A549 (cell line): ENCODE data around the gene HOXB1. TPM values are rescaled to one million over a fixed set of nuclear protein-coding genes. Genes with fewer than 3 reads are reported as not detected.

Source experiments
- ATAC-seq, 2 experiments: fragments of 200-7000 bp in 1 of 2; fragments of >200 bp in 1 of 2; cut with Nextera tagmentation in 1 of 2; cut with Tn5 transposase in 1 of 2; 3 replicates each; pipeline versions ENCODE4 v1.8.0 to v1.9.1; 2018 to 2020; ENCODE audit warnings: mild to moderate bottlenecking in 1 of 2, moderate library complexity in 1 of 2
- CTCF ChIA-PET: fragments of 300-600 bp; sonication (Branson Sonifier 250); formaldehyde crosslinking; extraction: SDS; loops from one replicate; lab custom pipeline; 2021; ENCODE audit warnings: antibody characterized with exemption, inconsistent platforms; lab: Yijun Ruan, JAX
- POLR2A ChIA-PET: fragments of 350-600 bp; formaldehyde crosslinking; extraction: SDS; loops from one replicate; lab custom pipeline; 2021; ENCODE audit warnings: antibody characterized with exemption, inconsistent platforms; lab: Yijun Ruan, JAX
- DNase-seq, 2 experiments: peaks; one replicate each; pipeline versions ENCODE4 v3.0.0 to v3.0.0-alpha.2; 2011 to 2016; ENCODE audit warnings: low read depth in 1 of 2, low spot score in 1 of 2
- FAIRE-seq: peaks from 2 replicates; lab custom pipeline; 2011; peaks lifted over from hg19 to GRCh38; lab: Jason Lieb, UNC
- H3K27ac ChIP-seq, 2 experiments: fragments of >200 bp; sonication (Bioruptor Twin); formaldehyde crosslinking; 3 replicates each; pipeline ENCODE4 v1.5.1; 2016 to 2017
- H3K4me1 ChIP-seq: fragments of >200 bp; sonication (Bioruptor Twin); formaldehyde crosslinking; 3 replicates; pipeline ENCODE4 v1.6.1; 2016
- H3K4me2 ChIP-seq: fragments of >200 bp; sonication (Bioruptor Twin); formaldehyde crosslinking; 3 replicates; pipeline ENCODE4 v1.6.1; 2016
- H3K4me3 ChIP-seq: fragments of >200 bp; sonication (Bioruptor Twin); formaldehyde crosslinking; 3 replicates; pipeline ENCODE4 v1.5.1; 2016
- H3K9me3 ChIP-seq: fragments of >200 bp; sonication (Bioruptor Twin); formaldehyde crosslinking; 3 replicates; pipeline ENCODE4 v1.6.1; 2016
- BHLHE40 ChIP-seq: IDR thresholded peaks from 2 replicates; pipeline ENCODE4 v1.6.1; 2012; ENCODE audit warnings: low read depth, low read length, inconsistent platforms
- CBX2 ChIP-seq: fragments of 200-600 bp; sonication (generic); IDR thresholded peaks from 2 replicates; pipeline ENCODE4 v1.6.1; 2016; ENCODE audit warnings: low read depth, mild to moderate bottlenecking, borderline replicate concordance
- CBX8 ChIP-seq: fragments of 200-600 bp; sonication (generic); IDR thresholded peaks from 2 replicates; pipeline ENCODE4 v1.6.1; 2016
- CHD2 ChIP-seq: fragments of 150-350 bp; IDR thresholded peaks from 2 replicates; pipeline ENCODE4 v1.6.1; 2014; ENCODE audit warnings: low read length; ENCODE audit not compliant: partially characterized antibody
- CHD4 ChIP-seq: fragments of 200-600 bp; sonication (generic); IDR thresholded peaks from 2 replicates; pipeline ENCODE4 v1.6.1; 2016; ENCODE audit warnings: antibody characterized with exemption, mild to moderate bottlenecking, borderline replicate concordance
- EHMT2 ChIP-seq: fragments of 200-600 bp; sonication (generic); IDR thresholded peaks from 2 replicates; pipeline ENCODE4 v1.6.1; 2016; ENCODE audit warnings: antibody characterized with exemption, low read depth, mild to moderate bottlenecking, moderate library complexity
- EP300 ChIP-seq, 2 experiments: fragments of >200 bp; sonication (Bioruptor Twin); formaldehyde crosslinking; IDR thresholded peaks; 2 replicates in 1 of 2; 3 replicates in 1 of 2; pipeline ENCODE4 v1.6.1; 2016 to 2017
- ESRRA ChIP-seq: fragments of 150-350 bp; IDR thresholded peaks from 2 replicates; pipeline ENCODE4 v1.6.1; 2014; ENCODE audit warnings: mild to moderate bottlenecking, low read length, borderline replicate concordance
- FOSB ChIP-seq: fragments of 250-450 bp; sonication (Bioruptor Pico); IDR thresholded peaks from 2 replicates; pipeline ENCODE4 v1.5.0; 2020; ENCODE audit warnings: mild to moderate bottlenecking, moderate library complexity
- HDAC2 ChIP-seq: fragments of 200-600 bp; sonication (generic); IDR thresholded peaks from 2 replicates; pipeline ENCODE4 v1.6.1; 2016
- HEYL ChIP-seq: fragments of 250-450 bp; sonication (Bioruptor Pico); IDR thresholded peaks from 2 replicates; pipeline ENCODE4 v1.8.0; 2021; ENCODE audit warnings: mild to moderate bottlenecking, moderate library complexity
- HOXA7 ChIP-seq: fragments of 250-450 bp; sonication (Bioruptor Pico); IDR thresholded peaks from 2 replicates; pipeline ENCODE4 v1.5.0; 2020; ENCODE audit warnings: mild to moderate bottlenecking, moderate library complexity
- HOXB13 ChIP-seq: fragments of 250-450 bp; sonication (Bioruptor Pico); IDR thresholded peaks from 2 replicates; pipeline ENCODE4 v1.5.0; 2020; ENCODE audit warnings: low read depth, mild to moderate bottlenecking, moderate library complexity
- JUN ChIP-seq, 2 experiments: fragments of >200 bp; sonication (Bioruptor Twin); formaldehyde crosslinking; IDR thresholded peaks; 2 replicates in 1 of 2; 3 replicates in 1 of 2; pipeline ENCODE4 v1.6.1; 2016 to 2017
- JUNB ChIP-seq: fragments of >200 bp; sonication (Bioruptor Twin); formaldehyde crosslinking; IDR thresholded peaks from 2 replicates; pipeline ENCODE4 v1.6.1; 2016
- KDM1A ChIP-seq: fragments of 200-600 bp; sonication (generic); IDR thresholded peaks from 2 replicates; pipeline ENCODE4 v1.6.1; 2016; ENCODE audit warnings: low read depth, mild to moderate bottlenecking
- KDM5A ChIP-seq: fragments of 200-600 bp; sonication (generic); IDR thresholded peaks from 2 replicates; pipeline ENCODE4 v1.6.1; 2016; ENCODE audit warnings: antibody characterized with exemption, mild to moderate bottlenecking
- MAZ ChIP-seq: fragments of 150-350 bp; IDR thresholded peaks from 2 replicates; pipeline ENCODE4 v1.6.1; 2014; ENCODE audit warnings: antibody characterized with exemption, low read depth, low read length, borderline replicate concordance
- NPAS2 ChIP-seq: fragments of 250-450 bp; sonication (Bioruptor Pico); IDR thresholded peaks from 2 replicates; pipeline ENCODE4 v1.8.0; 2022; ENCODE audit warnings: mild to moderate bottlenecking, moderate library complexity, borderline replicate concordance
- NR3C1 ChIP-seq: fragments of >200 bp; sonication (Bioruptor Twin); formaldehyde crosslinking; IDR thresholded peaks from 3 replicates; pipeline ENCODE4 v1.6.1; 2017
- PHF8 ChIP-seq: fragments of 200-600 bp; sonication (generic); IDR thresholded peaks from 2 replicates; pipeline ENCODE4 v1.6.1; 2016; ENCODE audit warnings: low read depth, mild to moderate bottlenecking, antibody characterized with exemption, moderate library complexity, borderline replicate concordance
- POLR2A ChIP-seq: IDR thresholded peaks from 2 replicates; pipeline ENCODE4 v1.6.1; 2012; ENCODE audit warnings: mild to moderate bottlenecking, low read length
- POLR2AphosphoS2 ChIP-seq: conservative IDR thresholded peaks from 2 replicates; pipeline ENCODE4 v1.6.1; 2012; ENCODE audit warnings: low read length, improper control_type of control experiment, inconsistent platforms
- RCOR1 ChIP-seq: fragments of 150-350 bp; IDR thresholded peaks from 2 replicates; pipeline ENCODE4 v1.6.1; 2014; ENCODE audit warnings: antibody characterized with exemption, low read length, low read depth
- RNF2 ChIP-seq: fragments of 200-600 bp; sonication (generic); IDR thresholded peaks from 2 replicates; pipeline ENCODE4 v1.6.1; 2016; ENCODE audit warnings: low read depth, mild to moderate bottlenecking, antibody characterized with exemption, moderate library complexity, borderline replicate concordance
- SMC3 ChIP-seq: fragments of >200 bp; sonication (Bioruptor Twin); formaldehyde crosslinking; IDR thresholded peaks from 3 replicates; pipeline ENCODE4 v1.6.1; 2018; ENCODE audit warnings: inconsistent platforms
- TP53 ChIP-seq: fragments of 250-450 bp; sonication (Bioruptor Pico); IDR thresholded peaks from 2 replicates; pipeline ENCODE4 v1.5.0; 2021; ENCODE audit warnings: mild to moderate bottlenecking, moderate library complexity
- ZC3H11A ChIP-seq: fragments of 450-650 bp; IDR thresholded peaks from 2 replicates; pipeline ENCODE4 v1.6.1; 2014; ENCODE audit warnings: antibody characterized with exemption, mild to moderate bottlenecking
- ZFP36 ChIP-seq: fragments of 450-650 bp; IDR thresholded peaks from 2 replicates; pipeline ENCODE4 v1.6.1; 2014; ENCODE audit warnings: borderline replicate concordance; ENCODE audit not compliant: partially characterized antibody
- ZNF302 ChIP-seq: fragments of 250-450 bp; sonication (Bioruptor Pico); IDR thresholded peaks from 2 replicates; pipeline ENCODE4 v1.9.0; 2021; ENCODE audit warnings: inconsistent platforms, mild to moderate bottlenecking, moderate library complexity
- WGBS: methylation state at CpG from one replicate; pipeline ENCODE4 v1.1.6; 2017; ENCODE audit errors: missing lambda C conversion rate; 5-methylcytosine and 5-hydroxymethylcytosine counted together
- polyA plus RNA-seq, 4 experiments: library from polyadenylated mRNA; depleted of rRNA in 3 of 4; stranded (reverse); fragments of >200 nt; fragmentation: RNase III in 1 of 4; extraction: RNeasy Plus Mini Kit Qiagen cat#74134 plus additional on column Dnase treatment in 1 of 4; gene quantifications; 2 replicates in 3 of 4; 3 replicates in 1 of 4; pipeline ENCODE4 v1.2.3, GENCODE V29; 2011 to 2017
- TF ChIP-seq, protein P1 (sequence below): IDR thresholded peaks from 2 replicates; pipeline ENCODE4 v1.6.1; 2012
- TF ChIP-seq, protein P2 (sequence below): fragments of 450-650 bp; IDR thresholded peaks from 2 replicates; pipeline ENCODE4 v1.6.1; 2014; ENCODE audit warnings: antibody characterized with exemption
- TF ChIP-seq, protein P3 (sequence below): fragments of 200-600 bp; sonication (generic); IDR thresholded peaks from 2 replicates; pipeline ENCODE4 v1.6.1; 2016; ENCODE audit warnings: antibody characterized with exemption, mild to moderate bottlenecking, moderate library complexity
- TF ChIP-seq, protein P4 (sequence below): fragments of 150-350 bp; IDR thresholded peaks from 2 replicates; pipeline ENCODE4 v1.6.1; 2014; ENCODE audit warnings: low read depth, mild to moderate bottlenecking, low read length
- TF ChIP-seq, protein P5 (sequence below): fragments of 250-450 bp; sonication (Bioruptor Pico); IDR thresholded peaks from 2 replicates; pipeline ENCODE4 v1.5.0; 2020; ENCODE audit warnings: low read depth, mild to moderate bottlenecking, moderate library complexity

The HOXB1 gene
- polyA plus RNA-seq, 2 of the 4 experiments (the other 2 are of a cell fraction) = not detected

DNA sequence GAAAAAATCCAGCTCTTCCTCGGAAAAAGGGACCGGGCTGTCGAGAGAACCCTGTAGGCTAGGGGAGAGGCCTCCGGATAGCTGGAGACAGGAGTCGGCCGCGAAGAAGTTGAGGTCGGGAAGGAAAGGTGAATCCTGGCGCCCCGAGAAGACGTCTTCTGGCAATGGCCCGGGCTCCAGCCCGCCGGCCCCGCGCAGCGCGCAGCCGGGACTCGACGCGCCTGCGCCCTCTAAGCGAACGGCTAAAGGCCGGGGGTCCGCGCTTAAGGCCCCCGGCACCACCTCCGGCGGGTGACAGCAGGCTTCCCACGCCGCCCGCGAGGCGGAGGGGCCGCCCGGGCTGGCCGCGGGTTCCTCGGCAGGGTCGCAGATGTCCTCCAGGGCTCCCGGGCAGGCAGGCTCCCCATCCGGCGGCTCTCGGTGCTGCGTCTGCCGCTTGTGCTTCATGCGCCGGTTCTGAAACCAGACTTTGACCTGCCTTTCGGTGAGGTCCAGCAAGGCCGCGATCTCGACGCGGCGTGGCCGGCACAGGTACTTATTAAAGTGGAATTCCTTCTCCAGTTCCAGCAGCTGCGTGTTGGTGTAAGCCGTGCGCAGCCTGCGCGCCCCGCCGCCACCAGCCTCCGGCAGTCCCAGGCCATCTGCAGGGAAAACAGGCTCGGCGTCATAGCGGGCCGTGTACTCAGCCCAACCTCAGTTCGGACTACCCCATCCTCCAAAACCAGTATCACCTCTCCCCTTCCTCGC, 12.5 kb upstream of the HOXB1 start:
- Histone ChIP-seq H3K27ac (peak overlapping the region; percentile 70 to 89), H3K4me2 (peak overlapping the region; percentile 76), H3K4me3 (peak overlapping the region; percentile 44), H3K4me1 (peaks cover 15% of the 10 kb centered on the region; the same call in 2 of the 3 replicates), H3K9me3 (no peaks in the 10 kb centered on the region)
- POLR2A ChIA-PET = interaction anchor here (2.1 kb wide), 1 partner anchor 12 kb away, joined by 10 read pairs; no protein-coding TSS in a partner anchor
- CTCF ChIA-PET = interaction anchor here (0.8 to 1.6 kb wide), 2 partner anchors 51 to 193 kb away, joined by 3 read pairs; no protein-coding TSS in a partner anchor
- FAIRE-seq (no peak), ATAC-seq (peak; percentile 89 to 92), DNase-seq (peak; percentile 75 to 79)
- WGBS = 40% methylated on average over 65 of the region's 72 CpGs
- TF ChIP-seq RCOR1 (no peak), BHLHE40 (no peak), NR3C1 (no peak), FOSB (CRISPR knock-in tag) (no peak), EHMT2 (no peak), RNF2 (no peak), PHF8 (0 out of 2 replicates have a peak, but pooled peaks have one; percentile 40), HEYL (CRISPR knock-in tag) (no peak), TP53 (no peak), CBX2 (no peak), EP300 (IDR thresholded peaks at IDR 0.05) (no peak), CHD2 (no peak), KDM1A (no peak), CBX8 (no peak), JUNB (no peak), CHD4 (no peak), HOXA7 (CRISPR knock-in tag) (no peak), SMC3 (peak; percentile 13; the same call in 2 of the 3 replicates), POLR2A (peak; percentile 43), POLR2AphosphoS2 (no peak), MAZ (no peak), NPAS2 (no peak), ZFP36 (no peak), ZNF302 (no peak), JUN (IDR thresholded peaks at IDR 0.05) (peak in 1 of 2 experiments; percentile 50; a peak in 2 of 5 replicates), KDM5A (no peak), ESRRA (no peak), HDAC2 (no peak), ZC3H11A (no peak), HOXB13 (CRISPR knock-in tag) (no peak)
- TF ChIP-seq, protein P1, sequence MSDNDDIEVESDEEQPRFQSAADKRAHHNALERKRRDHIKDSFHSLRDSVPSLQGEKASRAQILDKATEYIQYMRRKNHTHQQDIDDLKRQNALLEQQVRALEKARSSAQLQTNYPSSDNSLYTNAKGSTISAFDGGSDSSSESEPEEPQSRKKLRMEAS = peak; percentile 64; the same call in 1 of the 2 replicates
- TF ChIP-seq, protein P2, sequence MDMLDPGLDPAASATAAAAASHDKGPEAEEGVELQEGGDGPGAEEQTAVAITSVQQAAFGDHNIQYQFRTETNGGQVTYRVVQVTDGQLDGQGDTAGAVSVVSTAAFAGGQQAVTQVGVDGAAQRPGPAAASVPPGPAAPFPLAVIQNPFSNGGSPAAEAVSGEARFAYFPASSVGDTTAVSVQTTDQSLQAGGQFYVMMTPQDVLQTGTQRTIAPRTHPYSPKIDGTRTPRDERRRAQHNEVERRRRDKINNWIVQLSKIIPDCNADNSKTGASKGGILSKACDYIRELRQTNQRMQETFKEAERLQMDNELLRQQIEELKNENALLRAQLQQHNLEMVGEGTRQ = no peak
- TF ChIP-seq, protein P3, sequence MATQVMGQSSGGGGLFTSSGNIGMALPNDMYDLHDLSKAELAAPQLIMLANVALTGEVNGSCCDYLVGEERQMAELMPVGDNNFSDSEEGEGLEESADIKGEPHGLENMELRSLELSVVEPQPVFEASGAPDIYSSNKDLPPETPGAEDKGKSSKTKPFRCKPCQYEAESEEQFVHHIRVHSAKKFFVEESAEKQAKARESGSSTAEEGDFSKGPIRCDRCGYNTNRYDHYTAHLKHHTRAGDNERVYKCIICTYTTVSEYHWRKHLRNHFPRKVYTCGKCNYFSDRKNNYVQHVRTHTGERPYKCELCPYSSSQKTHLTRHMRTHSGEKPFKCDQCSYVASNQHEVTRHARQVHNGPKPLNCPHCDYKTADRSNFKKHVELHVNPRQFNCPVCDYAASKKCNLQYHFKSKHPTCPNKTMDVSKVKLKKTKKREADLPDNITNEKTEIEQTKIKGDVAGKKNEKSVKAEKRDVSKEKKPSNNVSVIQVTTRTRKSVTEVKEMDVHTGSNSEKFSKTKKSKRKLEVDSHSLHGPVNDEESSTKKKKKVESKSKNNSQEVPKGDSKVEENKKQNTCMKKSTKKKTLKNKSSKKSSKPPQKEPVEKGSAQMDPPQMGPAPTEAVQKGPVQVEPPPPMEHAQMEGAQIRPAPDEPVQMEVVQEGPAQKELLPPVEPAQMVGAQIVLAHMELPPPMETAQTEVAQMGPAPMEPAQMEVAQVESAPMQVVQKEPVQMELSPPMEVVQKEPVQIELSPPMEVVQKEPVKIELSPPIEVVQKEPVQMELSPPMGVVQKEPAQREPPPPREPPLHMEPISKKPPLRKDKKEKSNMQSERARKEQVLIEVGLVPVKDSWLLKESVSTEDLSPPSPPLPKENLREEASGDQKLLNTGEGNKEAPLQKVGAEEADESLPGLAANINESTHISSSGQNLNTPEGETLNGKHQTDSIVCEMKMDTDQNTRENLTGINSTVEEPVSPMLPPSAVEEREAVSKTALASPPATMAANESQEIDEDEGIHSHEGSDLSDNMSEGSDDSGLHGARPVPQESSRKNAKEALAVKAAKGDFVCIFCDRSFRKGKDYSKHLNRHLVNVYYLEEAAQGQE = no peak
- TF ChIP-seq, protein P4, sequence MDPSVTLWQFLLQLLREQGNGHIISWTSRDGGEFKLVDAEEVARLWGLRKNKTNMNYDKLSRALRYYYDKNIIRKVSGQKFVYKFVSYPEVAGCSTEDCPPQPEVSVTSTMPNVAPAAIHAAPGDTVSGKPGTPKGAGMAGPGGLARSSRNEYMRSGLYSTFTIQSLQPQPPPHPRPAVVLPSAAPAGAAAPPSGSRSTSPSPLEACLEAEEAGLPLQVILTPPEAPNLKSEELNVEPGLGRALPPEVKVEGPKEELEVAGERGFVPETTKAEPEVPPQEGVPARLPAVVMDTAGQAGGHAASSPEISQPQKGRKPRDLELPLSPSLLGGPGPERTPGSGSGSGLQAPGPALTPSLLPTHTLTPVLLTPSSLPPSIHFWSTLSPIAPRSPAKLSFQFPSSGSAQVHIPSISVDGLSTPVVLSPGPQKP = no peak
- TF ChIP-seq, protein P5, sequence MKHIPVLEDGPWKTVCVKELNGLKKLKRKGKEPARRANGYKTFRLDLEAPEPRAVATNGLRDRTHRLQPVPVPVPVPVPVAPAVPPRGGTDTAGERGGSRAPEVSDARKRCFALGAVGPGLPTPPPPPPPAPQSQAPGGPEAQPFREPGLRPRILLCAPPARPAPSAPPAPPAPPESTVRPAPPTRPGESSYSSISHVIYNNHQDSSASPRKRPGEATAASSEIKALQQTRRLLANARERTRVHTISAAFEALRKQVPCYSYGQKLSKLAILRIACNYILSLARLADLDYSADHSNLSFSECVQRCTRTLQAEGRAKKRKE (CRISPR knock-in tag) = no peak
